GM23338 (cell line): ENCODE data around the gene ACOXL.

Source experiments
- CTCF ChIP-seq, 2 experiments: fragments of 200-600 bp in 1 of 2; sonication (generic) in 1 of 2; conservative IDR thresholded peaks; 2 replicates each; pipeline versions ENCODE4 v1.5.1 to v1.6.1; 2016 to 2017; ENCODE audit warnings: antibody characterized with exemption in 2 of 2, low read depth in 2 of 2, mild to moderate bottlenecking in 2 of 2, moderate library complexity in 1 of 2
- EZH2 ChIP-seq: fragments of 200-600 bp; sonication (generic); IDR thresholded peaks from one replicate; pipeline ENCODE4 v1.8.0; 2017; ENCODE audit warnings: antibody characterized with exemption, mild to moderate bottlenecking, low read depth; ENCODE audit not compliant: unreplicated experiment
- NANOG ChIP-seq: IDR thresholded peaks from 2 replicates; pipeline ENCODE4 v1.6.1; 2016; ENCODE audit warnings: antibody characterized with exemption, borderline replicate concordance
- POLR2AphosphoS5 ChIP-seq: IDR thresholded peaks from 2 replicates; pipeline ENCODE4 v1.6.1; 2016; ENCODE audit warnings: antibody characterized with exemption, low read depth

GRCh38 chr2:110957293-110957692 lies 224.9 kb downstream of the ACOXL start:
- no peak for TF ChIP-seq CTCF (conservative IDR thresholded peaks at IDR 0.05; ENCODE audit: low read depth in 2 of 2)
- no peak for TF ChIP-seq POLR2AphosphoS5
- TF ChIP-seq EZH2, result no peak
- no peak for TF ChIP-seq NANOG
